Renal cortex interstitium (tissue), 11 donors: ENCODE measurements around the gene TMEM59L. TPM values are rescaled to one million over a fixed set of nuclear protein-coding genes. Genes with fewer than 3 reads are reported as not detected.
A peak's percentile ranks its signal among the peaks of the same experiment; 100 is the strongest.

Experiments
- DNase-seq, 11 donors: peaks; one replicate each; pipeline ENCODE4 v3.0.0-alpha.2; 2013; ENCODE audit warnings: low read depth in 9 of 11, low spot score in 4 of 11; ENCODE audit errors: extremely low read depth in 1 of 11
- polyA plus RNA-seq, 3 donors: library from polyadenylated mRNA; unstranded; fragments of 120-200 nt; gene quantifications; one replicate each; pipeline ENCODE4 v1.2.1, GENCODE V29; 2013; ENCODE audit not compliant: insufficient read length in 3 of 3

Gene TMEM59L
- polyA plus RNA-seq, 3 donors = 1.6 to 3.9 (median 2.9) TPM

DNA sequence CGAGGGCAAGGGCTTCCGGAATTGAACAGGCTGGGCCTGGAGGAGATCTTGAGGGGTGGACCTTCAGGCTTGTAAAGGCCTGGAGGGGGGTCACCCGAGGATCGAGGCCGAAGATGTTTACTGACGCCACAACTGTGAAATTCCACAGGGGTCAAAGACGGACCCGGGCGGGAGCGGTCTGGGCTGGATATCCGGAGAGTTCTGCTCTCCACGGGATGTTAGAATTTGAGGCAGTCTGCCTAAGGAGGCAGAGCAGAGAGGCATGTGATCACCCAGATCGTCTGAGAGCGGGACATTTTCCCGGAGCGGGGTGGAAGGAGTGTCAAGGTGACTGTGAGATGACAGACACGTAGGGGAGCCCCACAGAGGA is 37.3 kb downstream of the TMEM59L start:
- DNase-seq = no peak

DNA sequence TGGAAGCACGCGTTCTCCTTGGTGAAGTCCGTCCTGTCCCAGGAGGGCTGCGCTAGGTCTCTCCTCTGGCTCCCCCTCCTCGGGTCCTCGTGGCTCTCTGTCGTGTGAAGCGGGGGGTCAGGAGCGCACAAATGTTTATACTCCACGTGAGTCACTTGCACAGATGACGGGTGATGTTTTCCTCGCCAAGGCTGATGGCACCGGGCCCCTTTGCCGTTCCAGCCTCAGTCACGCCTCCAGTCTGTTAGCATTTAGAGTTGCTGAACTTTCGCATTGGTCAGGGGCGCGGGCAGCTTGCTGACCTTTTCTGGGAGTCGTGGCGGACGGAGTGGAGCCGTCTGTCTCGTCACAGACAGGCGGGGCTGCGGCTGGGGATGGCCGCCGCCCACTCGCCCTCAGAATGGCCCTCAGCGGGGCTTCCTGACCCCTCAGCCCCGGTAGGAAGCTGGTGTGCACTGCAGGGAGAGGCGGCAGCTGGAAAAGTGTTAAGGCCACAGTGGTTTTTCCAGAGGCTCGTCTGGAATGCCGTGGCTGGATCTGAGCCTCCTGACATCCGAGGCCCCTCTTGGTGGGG is 37.9 kb downstream of the TMEM59L start:
- DNase-seq = no peak

DNA sequence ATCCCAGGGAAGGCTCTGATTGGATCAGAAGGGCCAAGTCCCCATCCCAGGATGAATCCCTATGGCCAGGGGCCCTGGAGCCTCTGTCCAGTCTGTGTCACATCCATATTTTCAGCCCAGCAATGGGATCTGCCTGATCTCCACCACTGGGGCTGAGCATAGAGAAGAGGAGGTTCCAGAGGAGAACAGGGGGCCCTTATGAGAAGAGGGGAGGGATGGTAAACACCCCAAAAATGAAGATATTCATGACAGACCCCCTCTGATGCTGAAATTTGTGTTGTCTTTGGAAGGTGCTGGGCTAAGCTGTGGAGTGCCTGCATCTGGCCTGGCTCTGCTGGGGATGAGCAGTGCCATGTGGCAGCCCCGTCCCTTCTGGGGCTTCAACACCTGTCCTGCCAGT is 38.6 kb downstream of the TMEM59L start:
- no peak for DNase-seq

DNA sequence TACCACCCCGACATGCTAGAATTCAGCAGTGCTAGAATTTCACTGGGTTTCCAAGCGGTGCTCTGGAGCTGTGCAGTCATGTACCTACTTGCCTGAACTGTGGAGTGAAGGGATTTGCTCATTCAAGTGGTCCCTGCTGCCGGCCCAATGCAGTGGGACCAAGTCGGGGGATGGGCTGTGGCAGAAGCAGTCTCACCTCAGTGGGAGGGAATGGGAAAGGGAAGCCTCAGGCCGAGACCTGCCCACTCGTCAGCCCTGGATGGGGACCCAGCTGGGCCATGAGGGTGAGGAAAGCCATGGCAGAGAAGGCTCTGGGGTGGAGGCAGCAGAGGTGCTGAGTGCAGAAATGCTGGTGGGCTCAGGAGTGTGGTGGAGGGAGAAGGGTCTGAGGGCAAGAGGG is 39.1 kb downstream of the TMEM59L start:
- no peak for DNase-seq

DNA sequence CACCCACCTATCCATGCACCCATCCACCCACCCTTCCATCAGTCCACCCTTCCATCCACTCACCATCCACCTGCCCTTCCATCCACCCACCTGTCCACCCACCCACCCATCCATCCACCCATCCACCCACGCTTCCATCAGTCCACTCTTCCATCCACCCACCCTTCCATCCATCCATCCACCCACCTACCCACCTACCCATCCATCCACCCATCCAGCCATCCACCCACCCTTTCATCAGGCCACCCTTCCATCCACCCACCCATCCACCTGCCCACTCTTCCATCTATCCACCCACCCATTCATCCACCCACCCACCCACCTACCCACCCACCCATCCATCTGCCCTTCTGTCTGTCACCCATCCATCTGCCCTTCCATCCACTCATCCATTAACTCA is 41.2 kb downstream of the TMEM59L start:
- no peak for DNase-seq

DNA sequence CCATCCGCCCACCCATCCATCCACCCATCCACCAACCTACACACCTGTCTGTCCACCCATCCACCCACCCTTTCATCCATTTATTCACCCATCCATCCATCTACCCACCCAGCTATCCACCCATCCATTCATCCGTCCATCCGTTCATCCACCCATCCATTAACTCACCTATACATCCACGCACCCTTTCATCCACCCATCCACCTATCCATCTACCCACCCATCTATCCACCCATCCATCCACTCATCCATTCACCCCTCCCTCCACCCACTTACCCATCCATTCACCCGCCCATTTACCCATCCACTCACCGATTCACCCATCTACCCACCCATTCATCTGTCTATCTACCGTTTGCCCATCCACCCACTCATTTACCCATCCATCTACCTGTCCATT is 41.8 kb downstream of the TMEM59L start:
- DNase-seq = no peak

DNA sequence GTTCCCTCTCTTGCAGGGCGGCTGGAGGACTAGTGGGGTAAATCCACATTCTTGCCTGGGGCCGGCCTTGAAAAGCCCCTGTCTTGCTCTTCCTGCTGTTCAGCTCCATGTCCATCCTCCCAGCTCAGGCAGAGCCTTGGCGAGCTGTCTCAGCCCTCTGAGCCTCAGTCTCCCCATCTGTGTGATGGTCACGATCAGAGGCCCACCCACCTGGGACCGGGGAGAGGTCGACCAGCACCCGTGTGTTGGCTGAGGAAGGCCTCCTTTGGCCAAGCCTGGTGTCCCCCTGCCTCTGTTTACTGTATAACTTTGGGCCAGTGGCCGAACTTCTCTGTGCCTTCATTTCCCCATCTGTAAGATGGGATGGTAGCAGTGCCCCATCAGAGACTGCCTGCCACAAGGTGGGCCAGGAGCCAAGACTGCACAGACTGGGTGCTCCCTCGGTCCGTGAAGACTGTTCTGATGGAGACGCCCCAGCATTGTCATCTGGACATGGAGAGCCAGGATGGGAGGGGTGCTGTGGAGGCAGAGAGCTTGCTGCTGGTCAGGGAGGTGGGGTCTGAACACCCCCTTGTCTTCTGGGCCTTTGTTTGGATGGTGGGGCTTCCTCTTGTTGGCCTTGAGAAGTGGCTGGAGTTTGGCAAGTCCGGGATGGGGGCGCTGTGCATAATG is 42.6 kb downstream of the TMEM59L start:
- no peak for DNase-seq

DNA sequence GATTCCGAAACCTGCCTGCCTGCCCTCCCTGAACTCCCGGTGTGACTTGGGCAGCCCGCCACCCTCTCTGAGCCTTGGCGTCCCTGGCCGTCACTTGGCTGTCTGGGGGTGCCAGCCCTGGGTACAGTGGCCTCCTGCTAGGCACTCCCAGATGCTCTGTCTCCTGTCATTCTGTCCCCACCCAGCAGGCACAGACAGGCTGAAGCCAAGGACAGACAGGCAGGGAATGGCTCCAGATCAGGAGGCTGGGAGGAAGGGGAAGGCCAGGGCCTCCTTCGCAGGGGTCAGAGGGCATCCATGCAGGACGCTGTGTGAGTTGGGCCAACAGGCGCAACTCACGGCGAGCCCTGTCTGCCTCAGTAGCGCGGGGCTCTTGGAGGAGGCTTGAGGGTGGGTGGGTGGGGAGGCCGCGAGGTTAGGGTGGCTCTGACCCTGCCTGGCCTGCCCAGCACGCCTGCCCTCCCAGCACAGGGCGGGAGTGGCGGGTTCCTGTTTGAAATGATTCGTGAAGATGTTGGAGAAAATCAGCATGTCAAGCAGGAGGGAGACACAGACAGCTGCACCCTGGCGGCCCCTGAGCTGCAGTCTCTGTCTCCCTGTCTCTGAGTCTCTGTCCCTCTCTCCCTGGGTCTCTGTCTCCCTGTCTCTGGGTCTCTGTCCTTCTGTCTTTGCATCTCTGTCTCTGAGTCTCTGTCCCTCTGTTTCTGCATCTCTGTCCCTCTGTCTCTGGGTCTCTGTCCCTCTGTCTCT is 43.8 kb downstream of the TMEM59L start:
- DNase-seq = no peak

DNA sequence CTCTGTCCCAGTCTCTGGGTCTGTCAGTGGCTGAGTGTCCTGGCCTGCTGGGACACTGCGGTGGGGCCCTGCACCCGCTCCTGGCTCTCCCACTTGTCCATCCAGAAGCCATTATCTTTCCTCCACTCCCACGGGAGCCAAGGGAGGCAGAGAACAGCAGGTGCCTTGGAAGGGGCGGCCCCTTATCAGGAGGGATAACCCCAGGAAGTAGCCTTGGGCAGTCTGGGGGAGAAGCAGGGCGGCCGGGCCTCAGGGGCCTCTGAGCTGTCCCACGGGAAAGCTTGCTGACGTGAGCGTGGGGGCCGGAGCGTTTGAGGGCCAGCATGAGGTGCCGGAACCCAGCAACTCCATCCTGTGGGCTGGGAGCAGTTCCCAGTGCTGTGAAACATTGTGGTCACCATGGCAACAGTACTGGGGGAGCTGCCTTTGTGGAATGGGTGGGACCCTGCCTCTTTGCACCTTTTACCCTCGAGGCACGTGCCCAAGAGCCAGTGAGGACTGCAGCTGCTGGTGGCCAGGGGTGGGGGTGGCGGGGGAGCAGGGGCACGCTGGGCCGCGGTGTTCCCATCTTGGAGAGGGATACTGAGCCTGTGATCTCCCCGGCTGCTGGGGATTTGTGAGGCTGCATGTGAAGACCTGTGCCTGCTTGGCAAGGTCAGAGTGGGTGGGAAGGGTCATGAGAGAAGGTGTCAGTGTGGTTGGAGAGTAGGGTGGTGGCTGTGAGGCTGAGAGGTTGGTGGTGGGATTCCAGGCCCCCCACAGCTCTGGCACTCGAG is 45.1 kb downstream of the TMEM59L start:
- DNase-seq = peak in 1 of 11 donors; percentile 64

DNA sequence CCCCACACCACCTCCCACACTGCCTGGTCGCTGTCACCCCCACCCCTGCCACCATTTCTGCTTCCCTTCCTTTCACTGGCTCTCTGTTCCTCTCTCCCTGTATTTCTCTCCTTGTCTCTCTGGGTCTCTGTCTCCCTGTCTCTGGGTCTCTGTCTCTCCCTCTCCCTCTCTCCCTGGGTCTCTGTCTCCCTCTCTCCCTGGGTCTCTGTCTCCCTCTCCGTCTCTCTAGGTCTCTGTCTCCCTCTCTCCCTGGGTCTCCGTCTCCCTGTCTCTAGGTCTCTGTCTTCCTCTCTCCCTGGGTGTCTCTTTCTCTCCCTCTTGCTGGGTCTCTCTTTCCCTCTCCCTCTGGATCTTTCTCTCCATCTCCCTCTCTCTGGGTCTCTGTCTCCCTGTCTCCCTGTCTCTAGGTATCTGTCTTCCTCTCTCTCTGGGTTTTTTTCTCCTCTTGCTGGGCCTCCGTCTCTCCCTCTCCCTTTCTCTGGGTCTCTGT is 45.7 kb downstream of the TMEM59L start:
- no peak for DNase-seq

DNA sequence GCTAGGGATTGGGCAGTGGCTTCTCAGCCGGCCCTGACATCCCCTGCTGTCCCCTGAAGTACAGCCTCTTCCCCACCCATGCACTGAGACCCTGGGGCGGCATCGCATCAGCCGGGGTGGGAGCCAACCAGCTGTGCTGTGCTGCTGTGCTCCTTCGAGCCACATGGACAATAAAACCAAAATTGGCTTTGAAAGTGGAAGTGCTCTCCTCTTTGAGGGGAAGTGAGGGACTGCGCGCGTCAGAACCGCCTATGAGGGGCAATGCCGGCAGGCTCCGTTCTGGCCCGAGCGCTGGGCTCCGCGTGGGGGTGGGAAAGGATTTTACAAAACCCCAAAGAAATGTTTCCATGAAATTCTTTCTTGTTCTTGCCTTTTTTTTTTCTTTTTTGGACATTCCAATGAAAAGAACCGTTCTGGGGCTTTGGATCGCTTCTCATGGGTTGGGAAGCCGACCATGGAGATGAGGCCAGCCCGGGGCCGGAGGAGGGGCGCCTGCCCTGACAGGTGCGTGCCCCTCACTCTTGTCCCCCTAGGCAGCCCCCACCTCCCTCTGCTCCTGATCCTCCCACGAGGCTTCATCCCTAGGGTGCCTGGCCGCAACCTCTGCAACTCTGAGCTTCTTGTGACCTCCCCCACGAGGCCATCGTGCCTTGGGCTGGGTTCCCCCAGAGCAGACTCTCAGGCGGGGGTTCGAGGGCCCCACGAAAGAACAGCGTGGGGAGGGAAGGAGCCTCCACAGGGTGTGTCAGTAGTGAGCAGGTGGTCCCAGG is 46.8 kb downstream of the TMEM59L start:
- DNase-seq = no peak

DNA sequence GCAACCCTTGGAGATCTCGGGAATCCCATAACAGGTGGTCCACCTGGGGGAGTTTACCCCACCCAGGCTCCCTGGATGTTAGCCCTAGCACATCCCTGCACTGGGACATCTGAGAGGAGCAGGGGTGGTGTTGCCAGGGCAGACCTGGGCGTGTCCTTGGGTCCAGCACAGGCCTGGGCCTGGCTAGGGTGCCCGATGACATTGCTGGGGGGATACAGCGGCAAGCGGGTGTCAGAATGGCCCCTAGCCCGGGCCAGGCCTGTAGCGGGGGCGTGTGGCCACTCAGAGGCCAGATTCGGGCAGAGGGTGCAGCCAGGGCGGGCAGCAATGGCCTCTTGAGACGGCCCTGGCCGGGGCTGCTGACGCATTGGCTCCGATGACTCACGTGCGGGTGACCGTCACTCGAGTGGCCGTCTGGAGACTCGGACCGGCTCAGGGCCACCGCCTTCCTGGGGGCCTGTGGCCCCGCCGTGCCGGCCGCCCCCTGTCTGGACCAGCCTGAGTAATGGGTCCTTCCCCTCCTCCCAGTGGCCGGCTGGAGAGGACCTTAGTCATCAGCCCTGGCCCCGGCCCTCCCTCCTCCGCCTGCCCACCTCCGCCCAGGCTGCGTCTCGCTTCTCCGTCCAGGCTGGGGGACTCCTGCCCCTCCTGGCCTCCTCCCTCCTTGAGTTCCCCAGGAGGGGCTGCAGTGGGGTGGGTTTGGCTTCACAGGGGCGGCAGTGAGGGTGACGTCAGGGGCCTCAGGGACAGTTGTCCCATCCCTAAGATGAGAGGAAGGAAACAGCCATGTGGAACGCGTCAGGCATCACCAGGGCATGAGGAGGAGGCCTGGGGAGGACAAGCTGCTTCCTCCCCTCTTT is 47.6 kb downstream of the TMEM59L start:
- peak in 1 of 11 donors; percentile 43 for DNase-seq

DNA sequence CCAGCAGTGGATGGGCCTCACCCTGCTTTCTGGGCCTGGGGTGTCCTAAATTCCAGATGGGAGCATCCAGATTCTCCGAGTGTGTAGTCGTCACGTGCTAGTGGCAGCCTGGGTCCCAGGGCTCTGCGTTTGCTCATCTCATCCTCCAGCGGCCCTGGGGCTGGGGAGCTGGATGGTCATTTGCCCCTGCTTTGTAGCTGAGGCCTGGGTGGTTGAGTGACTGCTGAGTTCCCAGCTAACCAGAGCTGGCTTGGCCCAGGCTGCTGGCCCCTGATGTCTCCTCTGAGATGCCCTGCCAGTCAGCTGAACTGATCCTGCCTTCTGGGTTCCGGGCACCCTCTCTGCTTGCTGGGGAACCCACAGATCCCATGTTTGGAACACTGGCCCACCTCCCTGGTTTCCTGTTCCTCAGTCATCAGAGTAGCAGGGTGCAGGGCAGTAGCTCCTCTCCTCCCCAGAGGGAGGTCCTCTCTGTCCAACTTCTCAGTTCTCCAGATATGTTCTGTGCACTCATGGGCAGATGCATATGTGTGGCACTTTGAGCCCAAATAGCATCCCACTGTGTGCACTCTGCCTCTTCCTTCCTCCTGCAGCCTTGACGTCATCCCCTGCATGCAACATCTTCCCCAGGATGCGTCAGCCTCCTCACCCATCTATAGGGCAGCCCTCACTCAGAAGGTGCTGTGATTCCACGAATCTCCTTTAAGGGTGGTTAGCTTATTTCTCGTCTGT is 48.4 kb downstream of the TMEM59L start:
- DNase-seq = no peak

DNA sequence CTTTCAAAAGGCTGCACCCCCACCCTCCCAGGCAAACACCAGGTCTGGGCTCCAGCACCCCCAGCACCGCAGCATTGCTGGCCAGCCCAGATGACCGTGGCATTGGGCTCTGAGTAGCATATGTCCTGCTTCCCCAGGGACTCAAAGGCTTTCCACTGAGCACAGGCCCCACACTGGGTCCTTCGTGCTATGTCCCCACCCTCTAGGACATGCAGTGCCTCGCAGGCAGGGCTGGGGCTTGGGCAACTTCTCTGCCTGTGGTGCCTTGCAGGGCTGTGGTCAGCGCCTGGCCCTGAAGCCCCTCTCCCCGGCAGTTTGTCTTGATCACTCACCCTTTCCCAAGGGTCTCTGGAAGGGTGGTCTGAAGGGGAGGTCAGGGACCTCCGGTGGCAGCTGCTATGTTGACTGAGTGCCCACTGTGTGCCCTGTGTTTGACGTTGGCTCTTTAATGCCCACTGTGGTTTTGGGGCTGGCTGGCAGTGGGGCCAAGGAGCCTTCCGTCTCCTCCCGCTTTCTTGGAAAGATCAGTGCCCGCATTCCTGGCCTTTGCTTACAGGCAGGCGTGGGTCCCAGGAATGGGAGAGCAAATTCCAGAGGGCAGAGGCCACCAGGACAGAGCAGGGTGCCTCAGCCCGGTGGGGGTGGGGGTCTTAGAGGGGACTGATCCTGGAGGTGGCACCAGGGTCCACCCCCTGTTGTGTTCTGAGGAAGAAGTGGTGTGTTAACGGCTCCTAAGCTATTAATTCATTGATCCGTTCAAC is 50.5 kb downstream of the TMEM59L start:
- DNase-seq = no peak

DNA sequence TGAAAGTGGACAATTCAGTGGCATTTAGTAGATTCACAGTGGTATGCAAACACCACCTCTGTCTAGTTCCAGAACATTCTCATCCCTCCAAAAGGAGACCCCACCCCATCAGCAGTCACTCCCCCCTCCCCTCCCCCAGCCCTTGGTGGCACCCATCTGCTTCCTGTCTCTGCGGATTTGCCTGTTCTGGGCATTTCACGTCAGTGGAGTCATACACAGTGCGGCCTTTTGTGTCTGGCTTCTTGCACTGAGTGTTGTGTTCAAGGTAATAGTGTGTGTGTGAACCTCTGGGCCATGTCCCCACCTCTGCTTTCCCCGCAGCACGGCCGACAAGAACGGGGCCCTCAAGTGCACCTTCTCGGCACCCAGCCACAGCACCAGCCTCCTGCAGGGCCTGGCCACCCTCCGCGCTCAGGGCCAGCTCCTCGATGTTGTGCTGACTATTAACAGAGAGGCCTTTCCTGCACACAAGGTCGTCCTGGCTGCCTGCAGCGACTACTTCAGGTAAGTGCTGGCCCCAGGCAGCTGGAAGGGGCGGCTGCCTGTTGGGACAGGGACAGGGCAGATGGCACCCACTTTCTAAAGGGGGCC is 51.4 kb downstream of the TMEM59L start:
- no peak for DNase-seq

DNA sequence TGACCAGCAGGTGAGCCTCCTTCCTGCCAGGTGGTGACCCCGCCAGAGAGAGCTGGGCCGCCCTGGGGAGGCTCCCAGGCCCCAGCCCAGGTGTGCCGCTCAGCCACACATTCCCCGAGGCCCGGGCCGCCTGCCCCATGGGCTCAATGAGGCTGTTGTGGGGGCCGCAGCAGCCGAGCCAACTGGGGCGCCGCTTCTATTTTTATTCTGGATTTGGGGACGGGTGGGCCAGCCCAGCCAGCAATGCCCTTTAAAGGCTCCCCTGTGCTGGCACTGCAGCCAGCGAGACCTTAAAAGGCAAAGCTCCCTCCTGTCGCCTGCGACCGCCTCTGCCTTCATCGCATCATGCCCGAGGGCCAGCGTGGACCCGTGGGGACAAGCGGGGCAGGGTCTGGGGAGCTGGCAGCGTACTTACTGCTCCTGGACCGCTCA is 53.1 kb downstream of the TMEM59L start:
- DNase-seq = no peak
